ENCODE results near the gene MSMP. TPM values are rescaled to one million over a fixed set of nuclear protein-coding genes. Genes with fewer than 3 reads are reported as not detected.
A peak's percentile ranks its signal among the peaks of the same experiment; 100 is the strongest.

MSMP gene
- total and polyA plus RNA-seq, 9 of the 15 experiments (the other 6 are each of a cell fraction or from before 2014, with no cell fraction given) = 0.60 TPM; not detected in 8

- TF ChIP-seq CHD7 (IDR thresholded peaks at IDR 0.05; ENCODE audit: low read depth, low read length) = no peak
- TF ChIP-seq TOE1 (IDR thresholded peaks at IDR 0.05; ENCODE audit: borderline replicate concordance) = 0 out of 2 replicates have a peak, but pooled peaks have one; percentile 38
- no peak for TF ChIP-seq TOE1 (CRISPR knock-in tag; IDR thresholded peaks at IDR 0.05; ENCODE audit: borderline replicate concordance, low read depth)
- 0 out of 2 replicates have a peak, but pooled peaks have one; percentile 43 for TF ChIP-seq ETS1 (conservative IDR thresholded peaks at IDR 0.05; ENCODE audit: control insufficient read depth, low read depth, low read length)
- TF ChIP-seq, protein P1, sequence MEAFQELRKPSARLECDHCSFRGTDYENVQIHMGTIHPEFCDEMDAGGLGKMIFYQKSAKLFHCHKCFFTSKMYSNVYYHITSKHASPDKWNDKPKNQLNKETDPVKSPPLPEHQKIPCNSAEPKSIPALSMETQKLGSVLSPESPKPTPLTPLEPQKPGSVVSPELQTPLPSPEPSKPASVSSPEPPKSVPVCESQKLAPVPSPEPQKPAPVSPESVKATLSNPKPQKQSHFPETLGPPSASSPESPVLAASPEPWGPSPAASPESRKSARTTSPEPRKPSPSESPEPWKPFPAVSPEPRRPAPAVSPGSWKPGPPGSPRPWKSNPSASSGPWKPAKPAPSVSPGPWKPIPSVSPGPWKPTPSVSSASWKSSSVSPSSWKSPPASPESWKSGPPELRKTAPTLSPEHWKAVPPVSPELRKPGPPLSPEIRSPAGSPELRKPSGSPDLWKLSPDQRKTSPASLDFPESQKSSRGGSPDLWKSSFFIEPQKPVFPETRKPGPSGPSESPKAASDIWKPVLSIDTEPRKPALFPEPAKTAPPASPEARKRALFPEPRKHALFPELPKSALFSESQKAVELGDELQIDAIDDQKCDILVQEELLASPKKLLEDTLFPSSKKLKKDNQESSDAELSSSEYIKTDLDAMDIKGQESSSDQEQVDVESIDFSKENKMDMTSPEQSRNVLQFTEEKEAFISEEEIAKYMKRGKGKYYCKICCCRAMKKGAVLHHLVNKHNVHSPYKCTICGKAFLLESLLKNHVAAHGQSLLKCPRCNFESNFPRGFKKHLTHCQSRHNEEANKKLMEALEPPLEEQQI (IDR thresholded peaks at IDR 0.05) = no peak
- no peak for TF ChIP-seq ZNF830 (CRISPR knock-in tag; IDR thresholded peaks at IDR 0.05)
- TF ChIP-seq ZNF280B (CRISPR knock-in tag; IDR thresholded peaks at IDR 0.05) = no peak
- TF ChIP-seq ZNF764 (CRISPR knock-in tag; IDR thresholded peaks at IDR 0.05; ENCODE audit: low read depth) = no peak
- no peak for TF ChIP-seq GABPB2 (CRISPR knock-in tag; conservative IDR thresholded peaks at IDR 0.05)
These were observed 25.8 kb downstream of the MSMP start (continued) for GRCh38 chr9:35728041-35728971.

All from K562 (cell line).